ENCODE measurements around the gene OPN3.

OPN3 gene

GRCh38 chr1:241615043-241615974 is 24.9 kb downstream of the OPN3 start:
- DNase-seq = no peak

GRCh38 chr1:241614572-241614971 is 25.6 kb downstream of the OPN3 start:
- DNase-seq = no peak

DNA sequence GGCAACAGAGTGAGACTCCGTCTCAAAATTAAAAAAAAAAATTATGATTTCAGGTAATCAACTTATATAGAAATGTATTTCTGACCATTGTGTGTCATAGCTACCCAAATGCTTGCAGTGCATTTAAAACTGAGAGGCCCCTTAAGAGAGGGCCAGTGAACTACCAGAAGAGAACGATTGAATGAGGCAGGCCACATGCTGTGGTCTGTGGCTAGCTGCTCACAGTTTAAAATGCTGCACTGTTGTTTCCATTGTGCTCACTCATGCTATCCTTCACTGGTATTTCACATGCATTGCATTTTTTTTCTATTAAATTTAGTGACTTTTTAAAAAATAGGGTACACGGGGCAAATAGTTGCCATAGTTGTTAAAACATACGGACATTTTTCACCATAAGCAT is 26.0 kb downstream of the OPN3 start:
- DNase-seq = no peak

- DNase-seq = no peak
These were observed 27.4 kb downstream of the OPN3 start for GRCh38 chr1:241612533-241613477.

DNA sequence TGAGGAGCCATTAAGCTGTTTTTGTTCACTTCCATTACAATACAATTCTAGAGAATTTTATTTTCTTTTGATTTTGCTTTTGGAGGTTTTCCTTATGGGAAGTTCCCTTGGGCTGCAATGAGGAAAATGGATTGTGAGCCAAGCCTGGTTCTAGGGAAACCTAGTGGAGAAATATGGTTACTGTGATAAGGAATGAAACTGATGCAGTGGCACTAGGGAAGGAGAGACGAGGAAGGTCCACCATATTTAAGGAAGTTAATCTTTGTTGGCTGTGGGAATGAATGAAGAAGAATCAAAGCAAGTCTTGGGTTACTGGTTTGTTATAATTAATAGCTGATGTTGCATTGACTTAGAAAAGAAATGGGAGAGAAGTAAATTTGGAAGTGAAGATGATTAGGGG is 28.4 kb downstream of the OPN3 start:
- no peak for DNase-seq

DNA sequence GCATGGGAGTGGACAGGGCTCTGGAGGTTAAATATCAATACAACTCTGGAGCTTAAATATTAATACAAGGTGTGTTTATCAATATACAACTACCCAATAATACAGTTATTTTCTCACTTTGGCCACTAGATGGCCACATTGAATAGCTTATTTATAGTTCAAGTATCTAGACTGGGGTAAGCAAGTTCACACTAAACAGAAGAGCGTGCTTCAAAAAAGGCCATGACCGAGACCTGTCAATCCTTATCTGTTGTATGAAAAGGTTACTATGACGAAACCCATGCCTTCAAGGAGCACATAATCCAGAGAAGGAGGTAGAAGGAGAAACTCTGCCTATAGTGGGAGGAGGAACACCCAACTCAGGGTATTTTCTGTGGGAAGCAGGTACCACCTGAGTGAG is 29.1 kb downstream of the OPN3 start:
- peak in 2 of 14 donors; percentile 6 to 10 for DNase-seq

DNA sequence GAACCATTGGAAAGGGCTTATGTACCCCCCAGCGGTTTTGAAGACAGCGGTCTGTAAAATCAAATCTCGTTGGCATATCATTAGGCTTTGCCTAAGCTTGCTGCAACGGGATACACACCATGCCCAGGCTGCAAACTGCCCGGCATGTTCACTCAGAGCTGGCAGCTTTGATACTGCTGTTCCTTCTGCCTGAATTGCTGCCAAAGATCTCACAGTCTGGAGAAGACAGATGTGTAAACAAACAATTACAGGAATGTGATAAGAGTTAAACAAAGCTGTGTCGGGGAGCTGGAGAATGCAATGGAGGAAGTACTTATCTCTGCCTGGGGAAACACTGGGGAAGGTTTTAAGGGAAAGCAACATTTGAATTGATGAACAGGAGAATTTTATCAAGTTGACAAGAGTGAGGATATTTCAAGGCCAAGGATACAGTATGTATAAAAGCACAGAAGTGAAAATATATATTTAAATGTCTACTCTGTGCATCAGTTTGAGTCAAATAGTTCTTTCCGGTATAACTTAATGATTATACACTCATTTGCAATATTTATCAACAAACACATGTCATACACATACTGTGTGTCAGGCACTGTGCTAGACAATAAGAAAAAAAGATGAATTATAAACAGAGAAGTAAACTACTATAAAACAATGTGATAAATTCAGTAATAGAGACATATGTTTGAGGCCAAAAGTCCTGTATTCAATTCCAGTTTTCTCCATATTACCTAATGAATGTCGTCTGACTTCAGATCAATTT is 29.9 kb downstream of the OPN3 start:
- no peak for DNase-seq

DNA sequence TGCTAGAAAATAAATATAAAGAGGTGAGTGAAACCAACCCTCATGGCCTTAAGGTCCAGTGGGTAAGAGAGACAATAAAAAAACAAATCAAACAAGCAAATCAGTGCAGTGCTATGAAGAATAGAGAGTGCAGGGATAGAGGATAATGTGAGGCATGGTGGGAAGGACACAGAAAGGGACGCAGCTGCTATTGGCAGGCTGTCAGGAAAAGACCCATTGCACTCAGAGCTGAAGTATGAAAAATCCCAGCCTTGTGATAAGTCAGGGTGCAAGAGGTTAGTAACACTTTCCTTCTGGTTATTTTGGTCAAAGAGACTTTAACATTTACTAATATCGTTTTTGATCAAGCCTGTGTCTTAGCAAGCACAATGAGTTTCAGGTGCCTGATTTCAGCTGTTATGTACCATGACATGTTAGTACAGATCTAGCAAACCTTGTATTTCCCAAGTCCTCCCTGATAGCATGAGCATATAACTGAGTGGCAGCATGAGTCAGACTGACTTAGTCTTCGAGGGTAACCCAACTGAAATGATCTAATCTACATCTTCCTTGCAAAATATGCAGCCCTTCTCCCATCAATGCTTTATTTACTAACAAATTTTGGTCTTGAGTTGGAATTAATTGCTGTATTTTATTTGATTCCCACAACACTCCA is 31.7 kb downstream of the OPN3 start:
- DNase-seq = no peak

DNA sequence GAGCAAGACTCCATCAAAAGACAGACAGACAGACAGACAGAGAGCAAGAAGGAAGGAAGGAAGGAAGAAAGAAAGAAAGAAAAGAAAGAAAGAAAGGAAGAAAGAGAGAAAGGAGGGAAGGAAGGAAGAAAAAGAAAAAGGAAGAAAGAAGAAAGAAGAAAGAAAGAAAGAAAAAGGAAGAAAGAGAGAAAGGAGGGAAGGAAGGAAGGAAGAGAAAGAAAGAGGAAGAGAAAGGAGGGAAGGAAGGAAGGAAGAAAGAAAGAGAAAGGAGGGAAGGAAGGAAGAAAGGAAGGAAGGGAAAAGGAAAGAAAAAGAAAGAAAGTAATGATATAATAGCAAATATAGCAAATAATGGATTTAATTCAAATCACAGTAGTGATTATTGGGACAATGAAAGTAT is 32.7 kb downstream of the OPN3 start:
- no peak for DNase-seq

DNA sequence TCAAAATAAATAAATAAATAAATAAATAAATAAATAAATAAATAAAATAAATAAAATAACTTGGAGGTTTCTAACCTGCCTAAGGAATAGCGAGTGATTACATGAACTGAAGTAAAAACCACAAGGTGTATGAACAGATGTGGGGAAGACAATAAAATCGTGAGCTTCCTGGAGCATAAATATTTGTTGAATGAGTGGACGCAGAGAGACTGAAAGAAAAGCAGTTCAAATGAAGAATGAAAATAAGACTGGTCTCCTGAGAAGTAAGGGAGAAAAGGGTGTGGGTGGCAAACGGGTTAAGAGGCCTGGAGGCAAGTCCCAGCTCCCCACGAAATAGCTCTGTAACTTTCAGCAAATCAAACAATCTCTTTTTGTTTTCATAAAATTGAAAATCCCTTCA is 33.6 kb downstream of the OPN3 start:
- no peak for DNase-seq

- no peak for DNase-seq
These were observed 34.9 kb downstream of the OPN3 start for GRCh38 chr1:241605146-241605805.

- DNase-seq = no peak
These were observed 36.4 kb downstream of the OPN3 start for GRCh38 chr1:241603731-241604245.

DNA sequence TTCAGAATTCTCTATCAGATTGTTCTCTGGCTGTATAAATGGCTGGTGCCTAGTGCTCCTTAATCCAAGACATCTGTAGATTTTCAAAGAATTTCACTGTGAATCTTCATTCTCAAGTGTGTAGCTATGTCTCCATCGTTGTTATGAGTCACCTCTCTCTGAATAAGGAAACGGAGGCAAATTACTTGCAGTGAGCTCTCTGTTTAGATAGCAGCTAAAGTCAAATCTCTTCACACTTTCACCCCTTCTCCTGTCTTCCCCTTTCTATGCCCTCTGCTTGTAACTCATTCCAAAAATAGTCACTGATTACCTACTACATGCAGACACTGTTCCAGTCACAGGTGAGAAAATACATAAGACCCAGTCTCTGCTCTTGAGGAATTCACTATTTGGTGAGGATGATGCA is 39.7 kb downstream of the OPN3 start:
- no peak for DNase-seq

DNA sequence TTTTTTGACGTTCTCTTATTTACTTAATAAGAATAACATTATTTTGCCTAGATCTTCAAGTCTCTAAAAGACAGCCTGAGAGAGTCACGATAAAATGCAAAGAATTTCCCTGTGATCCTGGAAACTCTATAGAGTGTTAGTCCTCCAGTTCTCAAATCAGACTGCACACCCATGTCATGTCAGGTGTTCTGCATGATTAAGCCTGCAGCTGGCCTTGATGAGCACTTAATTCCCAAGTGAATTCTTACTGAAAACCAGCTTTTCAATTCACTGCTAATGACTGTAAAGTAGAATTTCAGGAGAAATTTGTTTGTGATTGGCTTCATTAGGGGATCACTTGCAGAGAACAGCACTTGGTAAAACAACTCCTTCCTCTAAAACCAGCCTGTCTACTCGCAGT is 41.9 kb downstream of the OPN3 start:
- no peak for DNase-seq

- DNase-seq = no peak
These were observed 43.5 kb downstream of the OPN3 start for GRCh38 chr1:241596633-241597032.

- no peak for DNase-seq
These were observed 47.0 kb downstream of the OPN3 start for GRCh38 chr1:241593186-241593585.

DNA sequence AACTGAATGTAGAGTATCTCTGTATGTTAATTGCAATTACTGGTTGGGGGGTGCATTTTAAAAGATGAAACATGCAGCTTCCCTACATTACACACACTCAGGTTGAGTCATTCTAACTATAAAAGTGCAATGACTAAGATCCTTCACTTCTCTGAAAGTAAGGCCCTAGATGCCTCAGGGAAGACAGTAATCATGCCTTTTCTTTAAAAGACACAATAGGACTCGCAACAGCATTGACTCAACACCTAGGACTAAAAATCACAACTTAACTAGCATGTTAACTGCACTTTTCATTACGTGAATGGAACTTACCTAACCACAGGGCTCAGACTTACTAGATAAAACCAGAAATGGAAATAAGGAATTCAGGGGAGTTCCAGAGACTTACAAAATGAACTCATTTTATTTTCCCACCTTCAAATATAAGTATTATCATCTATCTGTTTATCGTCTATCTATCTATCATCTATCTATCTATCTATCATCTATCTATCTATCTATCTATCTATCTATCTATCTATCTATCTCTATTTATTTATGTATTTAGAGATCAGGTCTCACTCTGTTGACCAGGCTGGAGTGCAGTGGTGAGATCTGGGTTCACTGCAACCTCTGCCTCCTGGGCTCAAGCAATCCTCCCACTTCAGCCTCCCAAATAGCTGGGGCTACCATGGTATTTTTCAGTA is 47.8 kb downstream of the OPN3 start:
- no peak for DNase-seq

DNA sequence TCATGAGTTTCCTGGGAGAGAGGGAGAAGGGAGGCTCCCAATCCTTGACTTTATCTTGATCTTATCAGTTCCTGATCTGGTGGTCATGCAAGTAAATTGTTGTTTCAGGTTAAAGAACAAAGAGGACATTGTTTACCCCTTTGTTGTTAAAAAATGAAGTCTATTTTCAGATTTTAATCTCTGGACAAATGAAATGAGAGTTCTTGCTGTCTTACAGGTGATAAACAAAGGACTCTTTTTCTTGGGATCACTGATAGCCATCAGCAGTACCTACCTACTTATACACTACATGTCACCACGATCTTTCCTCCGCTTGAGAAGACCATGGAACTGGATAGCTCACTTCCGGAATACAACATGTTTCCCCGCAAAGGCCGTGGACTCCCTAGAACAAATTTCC is 48.4 kb downstream of the OPN3 start:
- DNase-seq = no peak

GRCh38 chr1:241591317-241591716 is 48.9 kb downstream of the OPN3 start:
- no peak for DNase-seq

DNA sequence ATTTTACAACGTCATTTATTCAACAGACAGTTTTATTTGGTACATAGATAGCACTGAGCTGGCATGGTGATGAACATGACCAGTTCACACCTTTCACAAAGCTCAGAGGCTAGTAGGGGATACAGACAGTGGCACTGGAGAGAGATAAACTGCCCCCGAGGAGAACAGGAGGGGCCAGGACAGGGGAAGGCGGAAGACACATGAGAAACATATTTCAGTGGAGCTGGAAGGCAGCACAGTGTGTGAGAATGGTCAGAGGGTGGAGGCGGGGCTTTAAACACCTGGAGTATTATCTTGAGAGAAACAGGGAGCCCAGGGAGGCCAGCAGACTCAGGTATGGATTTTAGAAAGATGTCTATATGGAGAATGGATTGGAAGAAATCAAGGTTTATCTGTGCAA is 49.5 kb downstream of the OPN3 start:
- DNase-seq = no peak

- DNase-seq = no peak
These were observed 50.6 kb downstream of the OPN3 start for GRCh38 chr1:241589521-241589920.
